HUES64 (cell line): Measurements from ENCODE around the gene CAPZA3.
A peak's percentile ranks its signal among the peaks of the same experiment; 100 is the strongest.

Experiments
- H3K27ac ChIP-seq: 2 replicates; pipeline ENCODE4 v1.7.0; 2013; ENCODE audit warnings: low read depth, low read length, inconsistent platforms
- H3K27me3 ChIP-seq: 2 replicates; pipeline ENCODE4 v1.6.1; 2013; ENCODE audit warnings: mild to moderate bottlenecking, low read length; ENCODE audit not compliant: insufficient read depth
- H3K36me3 ChIP-seq: 2 replicates; pipeline ENCODE4 v1.6.1; 2013; ENCODE audit warnings: mild to moderate bottlenecking, low read length; ENCODE audit not compliant: insufficient read depth
- H3K4me1 ChIP-seq: 2 replicates; pipeline ENCODE4 v1.6.1; 2013; ENCODE audit warnings: mild to moderate bottlenecking, low read length, moderate library complexity; ENCODE audit not compliant: insufficient read depth
- H3K4me3 ChIP-seq: 2 replicates; pipeline ENCODE4 v1.5.1; 2013; ENCODE audit warnings: mild to moderate bottlenecking, low read length, moderate library complexity
- H3K9ac ChIP-seq: 2 replicates; pipeline ENCODE4 v1.6.1; 2013; ENCODE audit warnings: mild to moderate bottlenecking, low read depth, low read length
- H3K9me3 ChIP-seq: 2 replicates; pipeline ENCODE4 v1.6.1; 2013; ENCODE audit warnings: low read depth, low read length; ENCODE audit not compliant: insufficient read depth
- WGBS: fragments of 150-250, 120-280 bp; methylation state at CpG from one replicate; pipeline ENCODE4 v1.1.7; 2013; ENCODE audit warnings: missing lambda C conversion rate; 5-methylcytosine and 5-hydroxymethylcytosine counted together

Gene CAPZA3

DNA sequence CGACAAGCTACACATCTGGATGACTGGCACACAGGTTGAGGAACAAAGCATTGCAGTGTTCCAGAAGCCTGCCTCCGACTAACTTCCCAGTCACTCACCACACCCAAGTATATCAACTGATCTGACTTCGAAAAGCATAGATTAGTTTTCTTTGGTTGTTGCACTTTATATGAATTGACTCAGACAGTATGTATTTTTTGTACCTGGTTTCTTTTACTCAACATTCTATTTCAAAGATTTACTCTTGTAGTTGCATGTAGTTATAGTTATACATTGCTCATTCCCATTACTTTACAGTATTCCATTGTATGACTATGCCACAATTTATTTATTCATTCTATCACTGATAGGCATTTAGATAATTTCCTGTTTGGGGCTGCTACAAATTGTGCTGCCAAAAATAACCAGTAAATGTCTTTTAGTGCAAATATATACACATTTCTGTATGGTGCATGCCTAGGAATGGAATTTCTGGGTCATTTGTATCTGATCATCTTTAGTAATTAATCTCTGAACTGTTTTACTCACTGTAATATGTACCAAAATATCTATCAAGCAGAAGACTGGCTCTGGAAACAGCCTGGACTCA, 17.9 kb upstream of the CAPZA3 start:
- no peak overlapping the region for H3K4me3 ChIP-seq
- H3K9me3 ChIP-seq = no peaks in the 10 kb centered on the region
- no peak overlapping the region for H3K9ac ChIP-seq
- H3K36me3 ChIP-seq = no peaks in the 10 kb centered on the region
- no peak overlapping the region for H3K27ac ChIP-seq
- 91% methylated on average over 2 of the region's 3 CpGs for WGBS
- H3K4me1 ChIP-seq = no peaks in the 10 kb centered on the region
- H3K27me3 ChIP-seq = no peaks in the 10 kb centered on the region

DNA sequence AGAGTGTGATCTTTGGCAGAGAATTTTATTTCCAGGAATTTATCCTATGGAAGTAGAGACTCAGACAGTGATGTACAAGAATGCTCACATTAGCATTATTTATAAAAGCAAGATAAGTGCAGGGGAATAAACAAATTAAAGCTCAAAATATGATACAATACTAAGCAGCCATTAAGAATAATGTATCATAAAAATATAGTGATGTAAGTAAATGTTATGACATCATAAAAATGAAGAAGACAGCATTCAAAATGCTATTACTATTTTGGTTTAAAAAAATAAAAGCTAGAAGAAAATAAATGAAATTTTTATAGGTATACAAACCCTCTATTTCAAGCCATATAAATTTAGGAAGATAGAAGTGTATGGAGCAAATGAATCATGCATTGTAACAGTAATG, 17.2 kb upstream of the CAPZA3 start:
- H3K4me1 ChIP-seq = no peaks in the 10 kb centered on the region
- no peaks in the 10 kb centered on the region for H3K36me3 ChIP-seq
- H3K9ac ChIP-seq = no peak overlapping the region
- H3K9me3 ChIP-seq = no peaks in the 10 kb centered on the region
- H3K4me3 ChIP-seq = no peak overlapping the region
- no peaks in the 10 kb centered on the region for H3K27me3 ChIP-seq
- no peak overlapping the region for H3K27ac ChIP-seq

DNA sequence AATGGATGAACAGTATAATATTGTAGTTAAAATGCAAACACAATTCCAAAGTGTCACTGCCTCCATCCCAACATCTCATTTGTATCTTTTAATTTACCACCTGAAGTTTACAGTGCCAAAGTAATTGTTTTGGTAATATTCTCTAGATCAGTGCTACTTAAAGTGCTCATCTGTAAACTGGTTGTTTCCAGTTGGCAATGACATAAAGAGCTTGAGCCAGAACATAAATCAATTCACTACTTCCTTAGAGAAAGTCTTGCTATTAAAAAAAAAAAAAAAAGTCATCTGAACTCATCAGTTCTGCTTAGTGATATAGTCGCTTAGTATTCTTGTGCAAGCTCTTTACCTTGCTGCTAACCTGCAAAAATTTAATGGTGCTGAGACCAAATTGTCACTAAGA, 16.5 kb upstream of the CAPZA3 start:
- Histone ChIP-seq H3K4me3 (no peak overlapping the region), H3K4me1 (no peaks in the 10 kb centered on the region), H3K27me3 (no peaks in the 10 kb centered on the region), H3K27ac (no peak overlapping the region), H3K9ac (no peak overlapping the region), H3K36me3 (no peaks in the 10 kb centered on the region), H3K9me3 (no peaks in the 10 kb centered on the region)
- WGBS = 96% methylated on average over 1 of the region's 1 CpG

DNA sequence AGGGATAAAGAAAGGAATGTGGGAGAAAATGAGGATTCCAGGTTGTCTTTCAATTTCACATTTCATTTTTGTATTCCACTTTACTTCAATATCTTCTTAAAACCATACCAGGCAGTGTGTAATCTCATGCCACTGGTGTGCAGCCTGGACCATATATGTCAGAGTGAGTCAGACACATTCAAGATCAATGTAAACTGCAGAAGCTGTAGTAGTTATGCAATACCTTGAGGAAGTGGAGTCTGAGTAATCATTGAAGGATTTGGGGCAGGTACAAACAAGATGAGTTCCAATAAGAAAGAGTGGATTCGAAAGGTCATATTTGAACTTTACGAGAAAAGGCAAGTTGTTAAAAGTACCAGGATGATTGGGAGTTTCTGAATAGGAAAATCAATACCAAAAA, 14.2 kb upstream of the CAPZA3 start:
- WGBS = 95% methylated on average over 2 of the region's 2 CpGs
- no peak overlapping the region for H3K4me3 ChIP-seq

DNA sequence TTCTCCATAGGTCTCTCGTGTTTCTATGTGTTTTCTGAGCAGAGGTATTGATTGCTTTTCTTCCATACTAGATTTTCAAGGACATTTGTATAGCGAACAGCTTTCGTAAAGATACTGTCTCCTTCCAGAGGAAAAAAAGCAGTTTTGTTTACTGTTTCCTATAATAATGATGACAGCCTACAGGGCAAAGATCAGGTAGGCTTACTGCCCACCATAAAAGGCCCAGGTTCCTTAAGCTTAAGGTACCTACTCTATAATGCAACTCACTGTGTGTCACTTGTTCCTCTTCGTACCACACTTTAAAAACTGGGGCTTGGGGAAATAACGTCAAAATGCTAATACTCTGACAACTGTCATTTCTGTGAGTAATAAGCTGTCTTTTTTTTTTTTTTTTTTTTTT, 6.8 kb upstream of the CAPZA3 start:
- peaks cover 19% of the 10 kb centered on the region for H3K9me3 ChIP-seq
- H3K4me1 ChIP-seq = no peaks in the 10 kb centered on the region
- WGBS = 90% methylated on average over 5 of the region's 5 CpGs
- H3K36me3 ChIP-seq = no peaks in the 10 kb centered on the region
- H3K27me3 ChIP-seq = no peaks in the 10 kb centered on the region
- H3K9ac ChIP-seq = no peak overlapping the region
- H3K27ac ChIP-seq = no peak overlapping the region
- no peak overlapping the region for H3K4me3 ChIP-seq

More for the DNA sequence above, 14.2 kb upstream of the CAPZA3 start:
- H3K9ac ChIP-seq = no peak overlapping the region
- no peaks in the 10 kb centered on the region for H3K27me3 ChIP-seq
- H3K27ac ChIP-seq = no peak overlapping the region
- H3K4me1 ChIP-seq = no peaks in the 10 kb centered on the region
- no peaks in the 10 kb centered on the region for H3K36me3 ChIP-seq
- no peaks in the 10 kb centered on the region for H3K9me3 ChIP-seq

DNA sequence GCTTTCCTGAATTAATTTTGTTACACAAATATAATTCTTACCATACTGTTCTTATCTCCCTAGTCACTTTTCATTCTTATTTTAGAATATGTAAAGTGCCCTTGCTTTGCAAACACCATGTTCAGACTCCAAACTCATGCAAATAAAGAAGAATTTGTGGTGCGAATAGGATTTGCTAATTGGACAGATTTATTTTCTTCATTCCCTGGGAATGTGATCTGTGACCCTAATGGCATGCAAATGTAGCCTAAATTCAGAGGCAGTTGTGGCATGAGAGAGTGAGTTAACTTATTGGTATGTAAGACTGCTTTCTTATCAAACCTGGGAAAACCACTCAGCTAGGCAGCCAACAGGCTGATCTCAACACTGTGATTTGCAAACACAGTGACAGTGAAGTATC, 10.0 kb downstream of the CAPZA3 start:
- Histone ChIP-seq H3K36me3 (no peaks in the 10 kb centered on the region), H3K27ac (no peak overlapping the region), H3K9ac (no peak overlapping the region), H3K4me3 (no peak overlapping the region), H3K27me3 (no peaks in the 10 kb centered on the region), H3K4me1 (peaks cover 60% of the 10 kb centered on the region), H3K9me3 (no peaks in the 10 kb centered on the region)
- 52% methylated on average over 1 of the region's 1 CpG for WGBS

DNA sequence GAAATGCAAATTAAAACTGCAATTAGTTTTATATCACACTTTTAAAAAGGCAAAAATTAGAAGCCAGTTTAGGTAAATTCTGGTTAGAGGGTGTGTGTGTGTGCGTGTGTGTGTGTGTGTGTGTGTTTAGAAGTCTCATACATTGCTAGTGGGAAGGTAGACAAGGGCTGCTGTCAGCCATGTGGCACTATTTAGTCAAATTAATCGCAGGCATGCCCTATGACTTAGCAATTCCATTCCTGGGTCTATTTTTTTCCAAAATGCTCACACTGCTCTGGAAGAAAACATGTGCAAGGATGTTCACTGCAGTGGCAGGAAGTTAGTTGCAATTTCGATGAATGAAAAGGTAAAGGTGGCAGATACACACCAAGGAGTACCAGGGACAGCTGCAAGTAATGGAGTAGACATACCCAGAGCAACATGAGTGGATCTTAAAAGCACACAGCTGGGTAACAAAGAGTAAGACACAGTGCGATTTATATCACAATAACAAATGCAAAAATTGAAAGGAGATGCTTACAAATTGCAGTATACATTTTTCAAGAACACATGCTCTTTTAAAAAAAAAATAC, 11.6 kb downstream of the CAPZA3 start:
- Histone ChIP-seq H3K9me3 (no peaks in the 10 kb centered on the region), H3K4me1 (peaks cover 75% of the 10 kb centered on the region), H3K9ac (no peak overlapping the region), H3K4me3 (no peak overlapping the region), H3K36me3 (no peaks in the 10 kb centered on the region), H3K27me3 (no peaks in the 10 kb centered on the region), H3K27ac (no peak overlapping the region)
- WGBS = 93% methylated on average over 4 of the region's 4 CpGs

DNA sequence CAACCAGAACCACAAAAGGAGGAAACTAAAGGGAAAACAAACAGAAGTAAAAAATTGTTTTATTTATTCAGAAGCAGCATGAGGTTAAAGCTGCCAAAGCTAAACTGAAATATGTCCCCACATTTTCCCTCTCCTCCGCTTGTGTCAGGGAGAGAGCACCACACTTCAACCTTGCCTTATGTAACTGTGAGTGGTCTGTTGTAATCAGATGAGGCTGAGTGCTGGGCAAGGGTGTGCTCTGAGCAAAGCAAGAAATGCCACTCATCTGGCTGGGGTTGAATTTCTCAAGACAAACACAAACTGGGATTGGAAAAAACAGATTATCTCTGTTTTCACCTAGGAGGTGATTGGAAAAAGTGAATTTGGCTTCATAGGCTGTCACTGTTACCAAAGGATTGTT, 12.2 kb downstream of the CAPZA3 start:
- H3K9ac ChIP-seq = 0 out of 2 replicates have a peak overlapping the region, but pooled peaks have one; percentile 10
- H3K9me3 ChIP-seq = no peaks in the 10 kb centered on the region
- H3K27me3 ChIP-seq = no peaks in the 10 kb centered on the region
- no peak overlapping the region for H3K4me3 ChIP-seq
- peaks cover 74% of the 10 kb centered on the region for H3K4me1 ChIP-seq
- H3K27ac ChIP-seq = no peak overlapping the region
- WGBS = no CpG with 5 or more reads among the region's 1 CpG
- H3K36me3 ChIP-seq = no peaks in the 10 kb centered on the region

DNA sequence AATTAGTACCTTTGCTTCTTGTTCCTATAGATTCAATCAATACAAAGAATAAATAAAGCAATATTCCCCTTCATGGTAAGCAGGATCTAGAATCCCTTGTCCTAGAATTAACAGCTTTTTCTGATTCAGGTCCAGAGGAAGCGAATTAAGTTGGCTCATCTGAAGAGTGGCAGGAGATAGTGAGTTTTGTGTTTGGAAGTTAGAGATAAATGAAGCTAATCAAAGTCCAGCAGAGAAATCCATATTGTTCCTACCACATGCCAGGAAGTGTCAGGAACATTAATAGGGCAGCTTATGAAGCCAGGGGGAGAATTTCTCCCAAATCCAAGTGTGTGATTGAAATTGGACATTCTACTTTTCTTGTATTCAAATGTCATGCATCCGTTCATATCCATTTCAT, 13.9 kb downstream of the CAPZA3 start:
- Histone ChIP-seq H3K9ac (peak overlapping the region; percentile 32; the same call in 1 of the 2 replicates), H3K4me3 (no peak overlapping the region), H3K36me3 (no peaks in the 10 kb centered on the region), H3K4me1 (peaks cover 74% of the 10 kb centered on the region), H3K27ac (peak overlapping the region; percentile 97), H3K9me3 (no peaks in the 10 kb centered on the region), H3K27me3 (no peaks in the 10 kb centered on the region)
- 92% methylated on average over 2 of the region's 2 CpGs for WGBS

DNA sequence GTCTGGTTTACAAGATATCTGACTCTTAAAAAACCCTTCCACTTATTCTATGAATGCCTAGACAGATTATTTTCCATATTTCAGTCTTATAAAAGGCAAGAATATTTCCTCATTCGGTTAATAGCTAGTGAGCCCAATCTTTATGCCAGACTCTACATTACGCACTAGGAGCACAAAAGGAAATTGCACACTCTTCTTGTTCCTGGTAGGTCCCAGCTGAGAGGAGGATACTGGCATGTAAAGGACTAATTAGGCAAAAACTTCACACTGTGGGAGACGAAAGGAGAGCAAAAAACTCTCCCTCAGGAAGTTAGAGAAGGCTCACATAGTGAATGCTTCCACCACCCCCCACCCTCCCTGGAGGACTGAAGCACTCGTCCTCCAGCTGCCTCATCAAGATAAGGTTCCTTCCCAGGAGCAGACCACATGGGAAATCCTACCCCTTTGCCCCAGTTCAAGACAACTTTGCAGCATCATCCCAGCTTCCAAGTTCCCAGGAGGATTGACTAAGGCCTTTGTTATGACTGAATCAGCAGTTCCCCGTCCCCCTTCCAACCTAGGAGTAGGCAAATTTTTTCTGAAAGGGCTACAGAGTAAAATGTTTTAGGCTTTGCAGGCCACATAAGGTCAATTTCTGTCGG, 14.5 kb downstream of the CAPZA3 start:
- H3K4me3 ChIP-seq = no peak overlapping the region

DNA sequence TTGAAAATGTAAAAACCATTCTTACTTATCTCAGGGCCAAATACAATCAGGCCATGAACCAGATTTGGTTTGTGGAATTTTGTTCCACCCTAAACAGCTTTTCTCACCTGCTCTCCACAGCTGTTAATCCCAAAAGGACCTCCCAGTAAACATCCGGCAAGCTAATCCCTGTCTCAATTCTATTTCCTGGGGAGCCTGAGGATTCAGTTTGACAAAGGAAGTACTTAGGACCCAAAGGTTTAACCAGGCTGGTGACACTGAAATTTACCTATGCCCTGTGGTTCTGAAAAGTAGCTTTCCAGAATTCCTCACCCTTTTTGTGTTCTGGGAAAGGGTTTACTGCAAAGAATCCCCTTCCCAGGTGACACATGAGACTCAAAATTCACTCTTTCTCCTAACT, 15.0 kb downstream of the CAPZA3 start:
- Histone ChIP-seq H3K27me3 (no peaks in the 10 kb centered on the region), H3K27ac (peak overlapping the region; percentile 97), H3K9me3 (no peaks in the 10 kb centered on the region), H3K4me3 (peak overlapping the region; percentile 19; the same call in 1 of the 2 replicates), H3K36me3 (no peaks in the 10 kb centered on the region), H3K9ac (peak overlapping the region; percentile 69), H3K4me1 (peaks cover 64% of the 10 kb centered on the region)
- 13% methylated on average over 1 of the region's 1 CpG for WGBS

More for the DNA sequence above, 14.5 kb downstream of the CAPZA3 start:
- 26% methylated on average over 6 of the region's 6 CpGs for WGBS
- Histone ChIP-seq H3K27me3 (no peaks in the 10 kb centered on the region), H3K9ac (peak overlapping the region; percentile 32; the same call in 1 of the 2 replicates), H3K9me3 (no peaks in the 10 kb centered on the region), H3K4me1 (peaks cover 70% of the 10 kb centered on the region), H3K36me3 (no peaks in the 10 kb centered on the region), H3K27ac (peak overlapping the region; percentile 97)
